ENCODE measurements around the gene ZNF407.

Gene ZNF407

DNA sequence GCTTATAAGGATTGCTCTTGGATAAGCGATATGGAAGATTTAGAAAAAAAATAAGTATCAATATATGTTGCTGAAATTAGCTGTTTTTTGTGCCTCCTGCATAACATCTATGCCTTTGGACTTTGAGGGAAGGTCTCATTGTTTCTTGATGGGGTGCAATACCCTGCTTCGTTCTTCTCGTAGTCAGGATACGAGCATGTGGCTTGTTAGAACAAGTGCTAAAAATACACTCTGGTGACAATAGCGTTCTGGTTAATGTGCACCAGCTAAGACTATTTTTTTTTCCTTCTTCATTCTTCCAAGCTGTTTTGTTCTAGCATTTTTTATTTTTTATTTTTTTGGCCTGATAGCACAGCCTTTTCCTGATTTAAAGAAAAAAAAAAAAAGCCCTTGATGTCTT, 97.5 kb downstream of the ZNF407 start:
- in situ Hi-C loops (cut with HindIII; ENCODE audit: low sequenced_read_pairs), result no loop called here
- H3K4me3 ChIP-seq (ENCODE audit: low read depth, low read length), result no peak overlapping the region
- TF ChIP-seq, protein P1, sequence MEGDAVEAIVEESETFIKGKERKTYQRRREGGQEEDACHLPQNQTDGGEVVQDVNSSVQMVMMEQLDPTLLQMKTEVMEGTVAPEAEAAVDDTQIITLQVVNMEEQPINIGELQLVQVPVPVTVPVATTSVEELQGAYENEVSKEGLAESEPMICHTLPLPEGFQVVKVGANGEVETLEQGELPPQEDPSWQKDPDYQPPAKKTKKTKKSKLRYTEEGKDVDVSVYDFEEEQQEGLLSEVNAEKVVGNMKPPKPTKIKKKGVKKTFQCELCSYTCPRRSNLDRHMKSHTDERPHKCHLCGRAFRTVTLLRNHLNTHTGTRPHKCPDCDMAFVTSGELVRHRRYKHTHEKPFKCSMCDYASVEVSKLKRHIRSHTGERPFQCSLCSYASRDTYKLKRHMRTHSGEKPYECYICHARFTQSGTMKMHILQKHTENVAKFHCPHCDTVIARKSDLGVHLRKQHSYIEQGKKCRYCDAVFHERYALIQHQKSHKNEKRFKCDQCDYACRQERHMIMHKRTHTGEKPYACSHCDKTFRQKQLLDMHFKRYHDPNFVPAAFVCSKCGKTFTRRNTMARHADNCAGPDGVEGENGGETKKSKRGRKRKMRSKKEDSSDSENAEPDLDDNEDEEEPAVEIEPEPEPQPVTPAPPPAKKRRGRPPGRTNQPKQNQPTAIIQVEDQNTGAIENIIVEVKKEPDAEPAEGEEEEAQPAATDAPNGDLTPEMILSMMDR (IDR thresholded peaks at IDR 0.05; ENCODE audit: low read depth, low read length, missing control alignments), result no peak

DNA sequence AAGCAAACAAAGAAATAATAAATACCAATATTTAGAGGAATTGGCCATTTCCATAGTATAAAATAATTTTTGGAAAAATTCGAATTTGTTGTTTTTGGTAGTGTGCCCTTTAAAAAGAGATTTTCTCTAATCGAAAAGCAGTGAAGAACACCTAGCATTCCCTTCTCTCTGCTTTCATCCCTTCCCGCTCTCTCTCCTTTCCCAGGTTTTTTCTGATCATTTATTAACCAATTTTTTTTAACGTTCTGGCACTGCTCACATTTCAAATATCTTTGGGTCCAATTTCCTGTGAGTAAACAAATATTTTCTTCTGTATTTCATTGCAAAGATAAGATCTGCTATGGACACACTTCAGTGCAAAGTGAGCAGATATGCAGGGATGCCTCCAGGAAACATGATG, 101.2 kb downstream of the ZNF407 start:
- no peak overlapping the region for H3K4me3 ChIP-seq (ENCODE audit: low read depth, low read length)
- in situ Hi-C loops (cut with HindIII; ENCODE audit: low sequenced_read_pairs), result no loop called here
- no peak for DNase-seq (ENCODE audit: low read depth)
- TF ChIP-seq, protein P1 (IDR thresholded peaks at IDR 0.05; ENCODE audit: low read depth, low read length, missing control alignments), result no peak

More for the DNA sequence above, 97.5 kb downstream of the ZNF407 start:
- DNase-seq (ENCODE audit: low read depth), result no peak

- in situ Hi-C loops (cut with HindIII; ENCODE audit: low sequenced_read_pairs), result no loop called here
- H3K4me3 ChIP-seq (ENCODE audit: low read depth, low read length), result no peak overlapping the region
- TF ChIP-seq, protein P1 (IDR thresholded peaks at IDR 0.05; ENCODE audit: low read depth, low read length, missing control alignments), result no peak
- DNase-seq (ENCODE audit: low read depth), result no peak
These were observed 101.8 kb downstream of the ZNF407 start for GRCh38 chr18:74699455-74699854.

GRCh38 chr18:74702950-74703349, 105.3 kb downstream of the ZNF407 start:
- no peak for DNase-seq (ENCODE audit: low read depth)
- no peak overlapping the region for H3K4me3 ChIP-seq (ENCODE audit: low read depth, low read length)
- TF ChIP-seq, protein P1 (IDR thresholded peaks at IDR 0.05; ENCODE audit: low read depth, low read length, missing control alignments), result no peak
- in situ Hi-C loops (cut with HindIII; ENCODE audit: low sequenced_read_pairs), result no loop called here

GRCh38 chr18:74708169-74708568, 110.5 kb downstream of the ZNF407 start:
- in situ Hi-C loops (cut with HindIII; ENCODE audit: low sequenced_read_pairs), result no loop called here
- no peak overlapping the region for H3K4me3 ChIP-seq (ENCODE audit: low read depth, low read length)
- no peak for DNase-seq (ENCODE audit: low read depth)
- TF ChIP-seq, protein P1 (IDR thresholded peaks at IDR 0.05; ENCODE audit: low read depth, low read length, missing control alignments), result no peak

DNA sequence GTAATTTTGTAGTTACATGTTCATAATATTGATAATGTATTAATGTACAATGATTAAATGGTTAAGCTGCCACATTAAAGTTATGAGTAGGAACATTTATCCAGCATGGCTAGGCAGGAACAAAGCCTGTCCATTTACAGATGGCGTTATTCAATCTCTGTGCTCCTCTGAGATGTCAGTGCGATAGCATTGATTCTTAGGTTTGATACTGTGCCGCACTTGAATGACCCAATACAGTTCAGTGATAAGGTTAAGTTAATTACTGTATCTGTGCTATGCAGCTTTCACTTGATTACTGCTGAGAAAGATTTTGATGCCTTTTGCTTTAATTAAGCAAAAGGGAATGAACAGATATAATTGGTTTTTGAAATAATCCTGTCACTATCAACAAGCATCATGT, 111.8 kb downstream of the ZNF407 start:
- in situ Hi-C loops (cut with HindIII; ENCODE audit: low sequenced_read_pairs), result no loop called here
- DNase-seq (ENCODE audit: low read depth), result no peak
- TF ChIP-seq, protein P1 (IDR thresholded peaks at IDR 0.05; ENCODE audit: low read depth, low read length, missing control alignments), result no peak
- no peak overlapping the region for H3K4me3 ChIP-seq (ENCODE audit: low read depth, low read length)

- in situ Hi-C loops (cut with HindIII; ENCODE audit: low sequenced_read_pairs), result no loop called here
- H3K4me3 ChIP-seq (ENCODE audit: low read depth, low read length), result no peak overlapping the region
- TF ChIP-seq, protein P1 (IDR thresholded peaks at IDR 0.05; ENCODE audit: low read depth, low read length, missing control alignments), result no peak
- DNase-seq (ENCODE audit: low read depth), result no peak
These were observed 116.5 kb downstream of the ZNF407 start for GRCh38 chr18:74714120-74714519.
